ENCODE data around the gene RASGRF1.

DNA sequence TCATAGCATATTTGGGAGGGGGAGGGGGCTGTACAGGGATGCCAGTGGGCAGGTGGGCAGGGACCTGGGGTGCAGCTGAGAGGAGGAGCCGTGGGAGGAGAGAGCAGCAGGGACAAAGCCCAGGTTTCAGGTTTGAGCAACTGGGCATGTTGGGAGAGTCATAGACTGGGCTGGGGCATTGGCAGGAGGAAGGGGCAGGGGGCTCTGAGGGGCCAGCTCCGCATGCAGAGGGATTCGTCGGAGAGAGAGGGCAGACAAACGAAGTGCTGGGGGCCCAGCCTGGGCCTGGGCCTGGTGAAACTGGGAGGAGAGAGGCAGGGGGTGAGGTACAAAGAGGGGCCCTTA is 25.2 kb downstream of the RASGRF1 start:
- TF ChIP-seq, protein P1, sequence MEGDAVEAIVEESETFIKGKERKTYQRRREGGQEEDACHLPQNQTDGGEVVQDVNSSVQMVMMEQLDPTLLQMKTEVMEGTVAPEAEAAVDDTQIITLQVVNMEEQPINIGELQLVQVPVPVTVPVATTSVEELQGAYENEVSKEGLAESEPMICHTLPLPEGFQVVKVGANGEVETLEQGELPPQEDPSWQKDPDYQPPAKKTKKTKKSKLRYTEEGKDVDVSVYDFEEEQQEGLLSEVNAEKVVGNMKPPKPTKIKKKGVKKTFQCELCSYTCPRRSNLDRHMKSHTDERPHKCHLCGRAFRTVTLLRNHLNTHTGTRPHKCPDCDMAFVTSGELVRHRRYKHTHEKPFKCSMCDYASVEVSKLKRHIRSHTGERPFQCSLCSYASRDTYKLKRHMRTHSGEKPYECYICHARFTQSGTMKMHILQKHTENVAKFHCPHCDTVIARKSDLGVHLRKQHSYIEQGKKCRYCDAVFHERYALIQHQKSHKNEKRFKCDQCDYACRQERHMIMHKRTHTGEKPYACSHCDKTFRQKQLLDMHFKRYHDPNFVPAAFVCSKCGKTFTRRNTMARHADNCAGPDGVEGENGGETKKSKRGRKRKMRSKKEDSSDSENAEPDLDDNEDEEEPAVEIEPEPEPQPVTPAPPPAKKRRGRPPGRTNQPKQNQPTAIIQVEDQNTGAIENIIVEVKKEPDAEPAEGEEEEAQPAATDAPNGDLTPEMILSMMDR (IDR thresholded peaks at IDR 0.05), result no peak
- TF ChIP-seq POLR2A (IDR thresholded peaks at IDR 0.05) (no peak), EP300 (IDR thresholded peaks at IDR 0.05) (no peak)
